AML-193 (cell line): Measurements from ENCODE around the gene DLGAP1.
"Not testable (repeated sequence)": the region's sequence is repeated elsewhere in the genome, so short reads cannot be mapped to it uniquely, and the experiment has no call there.

Experiments
- DNase-seq, 2 experiments: peaks; one replicate each; lab custom pipeline; 2025; lab: John Stamatoyannopoulos, UW

DLGAP1 gene

DNA sequence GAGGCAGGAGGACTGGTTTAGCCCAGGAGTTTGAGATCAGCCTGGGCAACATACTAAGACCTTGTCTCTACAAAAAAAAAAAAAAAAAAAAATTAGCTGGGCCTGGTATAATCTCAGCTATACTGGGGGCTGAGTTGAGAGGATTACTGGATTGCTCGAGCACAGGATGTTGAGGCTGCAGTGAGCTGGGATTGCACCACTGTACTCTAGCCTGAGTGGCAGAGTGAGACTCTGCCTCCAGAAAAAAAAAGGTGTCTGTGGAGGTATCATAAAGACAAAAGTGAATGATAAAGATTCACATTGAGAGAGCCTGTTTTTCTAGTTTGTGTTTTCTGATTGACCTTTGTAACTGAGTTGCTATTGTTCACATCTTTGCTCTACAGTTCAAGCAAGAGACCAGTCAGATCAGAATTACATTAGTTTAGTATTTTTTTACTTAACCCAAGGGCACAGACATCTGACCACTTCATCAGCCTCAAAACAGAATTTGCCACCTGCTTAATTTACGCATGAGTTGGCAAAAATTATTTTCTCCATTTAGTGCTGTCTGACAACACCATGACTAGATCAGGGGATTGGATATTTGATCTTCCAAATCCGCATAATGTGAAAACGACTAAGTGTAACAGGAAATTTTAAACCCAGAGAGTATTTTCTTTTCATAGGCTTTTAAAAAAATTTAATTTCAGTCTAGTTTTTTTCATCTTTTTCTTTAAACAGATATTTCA is 734.1 kb downstream of the DLGAP1 start:
- peak; percentile 7 to 27 for DNase-seq

- no peak for DNase-seq
Observed at GRCh38 chr18:3720159-3720558, 734.9 kb downstream of the DLGAP1 start.

GRCh38 chr18:3717376-3718025 is 737.6 kb downstream of the DLGAP1 start:
- DNase-seq, result peak in 1 of 2 experiments; percentile 22

- no peak for DNase-seq
Observed at GRCh38 chr18:3716116-3716660, 738.9 kb downstream of the DLGAP1 start.

DNA sequence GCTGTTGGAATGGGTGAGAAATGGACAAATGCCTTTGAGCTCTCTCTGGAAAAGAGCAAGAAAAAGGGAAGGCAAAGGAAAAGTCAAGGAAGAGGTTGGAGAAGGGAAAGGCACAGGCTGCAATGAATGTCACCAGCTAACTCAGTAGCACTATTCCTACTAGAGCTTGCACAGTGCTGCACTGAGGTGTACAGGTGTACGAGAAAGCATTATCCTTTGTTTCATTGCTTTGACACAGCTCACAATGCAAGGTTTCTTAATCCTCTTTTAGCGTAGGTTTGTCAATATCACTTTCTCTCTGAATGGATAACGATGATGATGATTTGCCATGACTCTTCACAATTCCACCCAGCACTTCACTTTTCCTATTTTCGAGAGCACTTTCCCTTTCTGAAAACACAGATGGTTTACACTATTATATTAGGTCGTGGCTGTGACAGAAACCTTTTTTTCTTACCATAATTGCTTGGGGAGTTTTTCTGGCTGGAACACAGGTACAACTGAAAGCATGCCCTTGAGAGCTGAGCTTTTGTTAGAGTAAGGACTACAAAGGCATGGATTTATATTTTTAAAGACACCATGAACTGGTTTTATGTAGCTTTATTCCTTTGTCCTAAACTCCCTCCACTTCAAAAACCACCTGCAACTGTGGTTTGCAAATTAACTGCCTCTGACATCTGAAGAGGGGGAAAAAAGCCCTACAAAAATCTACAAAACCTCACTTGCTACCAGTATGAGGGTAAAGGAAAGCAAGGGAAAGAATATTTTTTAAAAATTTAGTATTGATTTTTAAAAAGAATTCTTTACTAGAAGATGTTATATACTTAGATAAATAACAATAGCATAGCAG is 739.7 kb downstream of the DLGAP1 start:
- DNase-seq, result no peak

DNA sequence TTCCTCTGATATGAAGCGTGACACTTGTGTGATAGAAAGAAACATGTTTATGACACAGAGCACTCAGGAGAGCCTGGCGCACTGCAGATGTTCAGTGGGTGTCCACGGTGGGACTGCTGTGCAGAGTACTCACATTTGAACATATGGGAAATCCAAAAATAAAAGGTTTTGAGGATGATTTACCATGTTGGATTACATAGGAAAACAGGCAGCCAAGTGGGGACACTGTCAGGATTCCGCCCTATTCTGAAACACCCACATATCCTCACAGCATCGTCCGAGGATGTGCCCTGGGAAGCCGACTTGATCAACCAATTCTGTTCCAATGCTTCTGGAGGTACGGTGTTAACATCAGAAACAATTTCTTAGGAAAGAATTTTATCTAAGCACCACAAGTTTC is 741.4 kb downstream of the DLGAP1 start:
- DNase-seq, result no peak

DNA sequence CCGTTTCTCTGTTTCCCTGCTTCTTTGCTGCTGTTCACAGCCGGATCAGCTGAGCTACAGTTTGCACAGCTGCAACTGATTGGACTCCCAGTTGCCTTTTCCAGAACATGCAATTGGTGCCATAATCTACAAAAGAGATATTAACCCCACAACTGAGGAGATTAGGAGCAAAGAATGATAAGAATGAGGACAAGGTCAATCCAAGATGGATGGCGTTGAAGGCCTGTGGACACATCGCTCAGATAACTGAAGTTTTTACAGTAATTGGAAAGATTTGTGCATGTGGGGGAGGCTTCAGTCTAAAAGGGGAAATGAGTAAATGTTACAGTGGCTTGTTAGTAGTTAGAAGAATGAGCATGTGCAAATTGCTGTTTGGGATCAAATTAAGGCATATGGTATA is 741.9 kb downstream of the DLGAP1 start:
- DNase-seq, result no peak

DNA sequence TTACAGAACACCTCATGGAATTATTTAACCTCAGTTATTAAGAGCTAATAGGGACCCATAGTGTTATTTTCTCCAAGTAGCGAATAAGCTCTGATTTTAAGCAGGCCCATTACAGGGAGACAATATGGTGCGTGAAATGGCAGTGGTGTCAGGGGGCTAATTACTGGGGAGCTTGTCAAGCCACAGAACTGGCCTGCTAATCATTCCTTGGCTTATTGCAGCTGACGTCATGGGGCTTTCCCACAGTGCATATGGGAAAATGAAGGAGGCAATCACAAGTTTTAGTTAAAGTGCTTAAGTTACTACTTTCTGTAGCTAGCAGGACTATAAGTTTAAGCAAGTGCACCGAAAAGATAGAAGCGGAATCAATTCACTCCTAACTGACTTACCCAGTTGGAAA is 742.6 kb downstream of the DLGAP1 start:
- no peak for DNase-seq

GRCh38 chr18:3710712-3711301 is 744.3 kb downstream of the DLGAP1 start:
- DNase-seq, result peak; percentile 22 to 35

DNA sequence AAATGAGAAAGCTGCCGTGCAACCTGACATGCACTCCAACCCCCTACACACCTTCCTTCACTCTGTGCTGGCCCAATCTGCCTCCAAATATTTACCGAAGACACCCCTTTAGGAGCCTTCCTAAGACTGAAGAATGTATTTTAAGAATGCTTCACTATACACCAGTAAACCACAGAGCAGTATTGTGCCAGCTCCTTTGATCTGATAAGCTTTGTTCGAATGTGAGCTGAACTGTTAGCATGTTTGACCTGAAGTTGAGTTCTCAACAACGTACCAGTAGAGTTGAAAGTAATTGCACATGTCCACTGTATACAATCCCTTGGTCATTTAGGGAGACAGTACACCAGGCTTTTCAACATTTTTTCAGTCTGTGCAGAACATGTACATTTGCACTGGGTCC is 745.9 kb downstream of the DLGAP1 start:
- DNase-seq, result no peak

- DNase-seq, result no peak
Observed at GRCh38 chr18:3706279-3707097, 748.6 kb downstream of the DLGAP1 start.

GRCh38 chr18:3704556-3705344 is 750.4 kb downstream of the DLGAP1 start:
- no peak for DNase-seq

- DNase-seq, result peak; percentile 20 to 52
Observed at GRCh38 chr18:3703732-3704176, 751.4 kb downstream of the DLGAP1 start.

DNA sequence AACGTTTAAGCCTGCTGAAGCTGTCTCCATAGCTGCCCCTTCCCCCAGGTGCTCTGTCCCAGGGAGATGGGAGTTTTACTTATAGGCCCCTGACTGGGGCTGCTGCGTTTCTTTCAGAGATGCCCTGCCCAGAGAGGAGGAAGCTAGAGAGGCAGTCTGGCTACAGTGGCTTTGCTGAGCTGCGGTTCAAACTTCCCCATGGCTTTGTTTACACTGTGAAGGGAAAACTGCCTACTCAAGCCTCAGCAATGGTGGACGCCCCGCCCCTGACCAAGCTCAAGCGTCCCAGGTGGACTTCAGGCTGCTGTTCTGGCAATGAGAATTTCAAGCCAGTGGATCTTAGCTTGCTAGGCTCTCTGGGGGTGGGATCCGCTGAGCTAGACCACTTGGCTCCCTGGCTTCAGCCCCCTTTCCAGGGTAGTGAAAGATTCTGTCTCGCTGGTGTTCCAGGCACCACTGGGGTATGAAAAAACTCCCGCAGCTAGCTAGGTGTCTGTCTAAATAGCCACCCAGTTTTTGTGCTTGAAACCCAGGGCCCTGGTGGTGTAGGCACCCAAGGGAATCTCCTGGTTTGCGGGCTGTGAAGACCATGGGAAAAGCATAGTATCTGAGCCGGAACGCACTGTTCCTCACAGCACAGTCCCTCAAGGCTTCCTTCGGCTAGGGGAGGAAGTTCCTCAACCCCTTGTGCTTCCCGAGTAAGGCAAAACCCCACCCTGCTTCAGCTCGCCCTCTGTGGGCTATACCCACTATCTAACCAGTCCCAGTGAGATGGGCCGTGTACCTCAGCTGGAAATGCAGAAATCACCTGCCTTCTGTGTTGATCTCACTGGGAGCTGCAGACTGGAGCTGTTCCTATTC is 755.2 kb downstream of the DLGAP1 start:
- DNase-seq, result peak; percentile 31 to 62

GRCh38 chr18:3694030-3694778 is 760.9 kb downstream of the DLGAP1 start:
- DNase-seq, result not testable (repeated sequence)

DNA sequence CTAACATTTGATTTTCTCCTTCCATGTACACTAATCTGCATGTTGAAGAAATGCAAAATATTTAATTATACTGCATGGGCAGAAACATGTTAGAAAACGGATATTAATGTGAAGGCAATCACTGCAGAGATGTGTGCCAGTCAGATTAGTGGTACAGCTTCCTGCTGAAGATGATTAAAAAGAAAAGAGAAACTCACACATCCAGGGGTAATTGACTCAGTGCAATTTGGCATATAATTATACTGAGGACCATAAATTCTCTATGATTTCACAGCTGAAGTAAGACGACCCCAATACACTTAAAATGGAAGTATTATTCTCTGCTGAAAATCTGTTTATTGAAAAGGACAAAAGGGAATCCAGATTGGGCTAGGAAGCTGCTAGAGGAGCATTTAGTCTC is 761.7 kb downstream of the DLGAP1 start:
- no peak for DNase-seq

DNA sequence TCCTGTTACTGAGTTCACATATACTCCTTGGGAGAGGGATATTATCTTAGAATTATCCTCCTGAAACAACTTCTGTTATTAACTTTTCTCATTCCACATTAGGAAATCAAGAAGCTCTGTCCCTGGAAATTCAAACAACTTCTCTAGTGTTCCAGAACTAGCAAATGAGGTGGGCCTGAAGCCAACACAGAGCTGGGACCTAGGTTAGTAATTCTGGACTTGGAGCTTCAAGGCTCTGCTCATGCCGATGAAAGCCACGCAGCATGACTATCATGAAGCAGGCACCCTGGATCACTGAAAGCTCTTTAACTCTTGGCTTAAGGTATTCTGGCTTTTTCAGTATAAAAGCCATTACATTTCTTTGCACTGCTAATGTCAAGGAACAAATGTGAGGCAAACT is 762.4 kb downstream of the DLGAP1 start:
- DNase-seq, result no peak

DNA sequence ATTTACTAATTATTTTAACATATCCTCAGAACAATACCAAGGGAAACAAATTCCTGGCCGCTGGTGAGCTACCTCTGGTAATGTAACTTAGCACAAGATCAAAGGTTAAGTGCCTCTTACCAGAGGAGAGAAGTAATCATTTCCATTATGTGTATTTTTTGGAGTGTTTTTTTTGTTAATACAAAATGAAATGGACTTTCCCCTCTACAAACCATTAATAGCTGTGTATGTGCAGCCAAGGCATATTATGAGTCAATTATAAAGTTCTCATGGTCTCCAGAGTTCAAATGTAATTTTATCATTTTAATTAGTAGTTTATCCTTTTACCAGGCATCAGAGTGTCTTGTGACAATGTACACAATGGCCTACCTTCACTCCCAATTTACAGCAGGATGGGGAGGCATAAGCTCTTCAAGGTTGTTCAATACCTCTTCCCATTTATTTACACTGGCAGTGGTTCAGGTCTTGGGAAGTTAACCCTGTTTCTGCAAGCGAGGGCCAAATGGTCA is 762.9 kb downstream of the DLGAP1 start:
- DNase-seq, result no peak
